Measurements from ENCODE around the gene POLD4. TPM values are rescaled to one million over a fixed set of nuclear protein-coding genes. Genes with fewer than 3 reads are reported as not detected.

The POLD4 gene
- total and polyA plus RNA-seq, 2 of the 13 experiments (the other 11 are each of a cell fraction or from before 2014, with no cell fraction given): 10.5 to 27.4 TPM

DNA sequence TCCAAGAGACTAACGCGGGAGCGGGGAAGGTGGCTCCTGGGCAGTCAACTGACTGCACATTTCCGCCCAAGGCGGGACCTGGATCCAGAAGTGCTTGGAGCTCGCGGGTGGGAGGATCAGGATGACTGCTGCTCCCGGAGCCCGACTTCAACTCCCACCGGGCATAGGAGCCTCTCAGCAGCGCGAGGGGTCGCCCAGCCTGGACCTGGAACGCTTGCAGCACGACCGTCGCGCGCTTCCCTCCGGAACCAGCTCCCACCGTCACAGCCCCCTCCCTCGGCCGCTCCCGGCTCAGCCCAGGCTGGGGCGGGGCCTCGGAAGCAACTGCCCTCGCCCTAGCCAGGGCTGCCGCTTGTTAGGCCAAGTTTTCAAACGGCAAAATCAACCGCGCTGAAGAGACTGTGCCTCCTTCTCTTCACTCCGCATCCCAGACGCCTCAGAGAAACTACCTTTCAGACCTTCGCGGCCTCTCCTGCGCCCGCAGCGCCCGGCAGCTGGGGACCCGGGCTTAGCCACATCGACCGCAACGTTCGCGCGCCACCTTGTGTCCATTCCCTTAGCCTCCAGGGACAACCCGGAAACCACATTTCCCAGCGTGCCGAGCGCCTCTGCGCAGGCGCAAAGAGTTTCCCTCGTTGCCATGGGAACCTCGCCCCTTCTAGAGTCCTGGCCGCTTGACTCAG lies 36.0 kb downstream of the POLD4 start (continued):
- TF ChIP-seq, protein P1, sequence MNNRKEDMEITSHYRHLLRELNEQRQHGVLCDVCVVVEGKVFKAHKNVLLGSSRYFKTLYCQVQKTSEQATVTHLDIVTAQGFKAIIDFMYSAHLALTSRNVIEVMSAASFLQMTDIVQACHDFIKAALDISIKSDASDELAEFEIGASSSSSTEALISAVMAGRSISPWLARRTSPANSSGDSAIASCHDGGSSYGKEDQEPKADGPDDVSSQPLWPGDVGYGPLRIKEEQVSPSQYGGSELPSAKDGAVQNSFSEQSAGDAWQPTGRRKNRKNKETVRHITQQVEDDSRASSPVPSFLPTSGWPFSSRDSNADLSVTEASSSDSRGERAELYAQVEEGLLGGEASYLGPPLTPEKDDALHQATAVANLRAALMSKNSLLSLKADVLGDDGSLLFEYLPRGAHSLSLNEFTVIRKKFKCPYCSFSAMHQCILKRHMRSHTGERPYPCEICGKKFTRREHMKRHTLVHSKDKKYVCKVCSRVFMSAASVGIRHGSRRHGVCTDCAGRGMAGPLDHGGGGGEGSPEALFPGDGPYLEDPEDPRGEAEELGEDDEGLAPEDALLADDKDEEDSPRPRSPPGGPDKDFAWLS (CRISPR knock-in tag; IDR thresholded peaks at IDR 0.05; ENCODE audit: borderline replicate concordance): no peak
- TF ChIP-seq GLI4 (CRISPR knock-in tag; IDR thresholded peaks at IDR 0.05; ENCODE audit: borderline replicate concordance) (0 out of 2 replicates have a peak, but pooled peaks have one; percentile 29), HDAC1 (CRISPR knock-in tag; IDR thresholded peaks at IDR 0.05) (peak; percentile 64; the same call in 1 of the 2 replicates), YY1 (IDR thresholded peaks at IDR 0.05; ENCODE audit: insufficient read depth, insufficient replicate concordance, low read depth, low read length) (peak; percentile 60), CHCHD3 (CRISPR knock-in tag; IDR thresholded peaks at IDR 0.05) (no peak), ZNF780A (CRISPR knock-in tag; IDR thresholded peaks at IDR 0.05) (no peak), HNRNPL (IDR thresholded peaks at IDR 0.05; ENCODE audit: low read depth, low read length) (0 out of 2 replicates have a peak, but pooled peaks have one; percentile 21), ZMYM4 (CRISPR knock-in tag; IDR thresholded peaks at IDR 0.05) (peak; percentile 60; the same call in 1 of the 2 replicates), ZNF7 (CRISPR knock-in tag; IDR thresholded peaks at IDR 0.05) (no peak), ZNF274 (CRISPR knock-in tag; IDR thresholded peaks at IDR 0.05) (no peak; the same call in 1 of the 2 replicates), MTF2 (CRISPR knock-in tag; IDR thresholded peaks at IDR 0.05; ENCODE audit: borderline replicate concordance) (no peak), ZNF777 (CRISPR knock-in tag; IDR thresholded peaks at IDR 0.05) (peak; percentile 84), ZNF776 (CRISPR knock-in tag; IDR thresholded peaks at IDR 0.05) (peak; percentile 79; the same call in 1 of the 2 replicates), NFIB (CRISPR knock-in tag; IDR thresholded peaks at IDR 0.05; ENCODE audit: borderline replicate concordance) (no peak), ZSCAN21 (CRISPR knock-in tag; IDR thresholded peaks at IDR 0.05; ENCODE audit: borderline replicate concordance) (0 out of 2 replicates have a peak, but pooled peaks have one; percentile 16), ZNF205 (CRISPR knock-in tag; IDR thresholded peaks at IDR 0.05) (no peak), HES4 (CRISPR knock-in tag; IDR thresholded peaks at IDR 0.05; ENCODE audit: borderline replicate concordance) (peak; percentile 17; the same call in 1 of the 2 replicates), NCOA2 (CRISPR knock-in tag; IDR thresholded peaks at IDR 0.05) (peak; percentile 45; the same call in 1 of the 2 replicates), ZNF329 (CRISPR knock-in tag; IDR thresholded peaks at IDR 0.05; ENCODE audit: low read depth) (peak; percentile 59; the same call in 1 of the 2 replicates), REL (CRISPR knock-in tag; conservative IDR thresholded peaks at IDR 0.05) (0 out of 2 replicates have a peak, but pooled peaks have one; percentile 75), CBFB (CRISPR knock-in tag; IDR thresholded peaks at IDR 0.05) (peak; percentile 87), DMAP1 (CRISPR knock-in tag; IDR thresholded peaks at IDR 0.05) (peak; percentile 56)
- TF ChIP-seq, protein P2, sequence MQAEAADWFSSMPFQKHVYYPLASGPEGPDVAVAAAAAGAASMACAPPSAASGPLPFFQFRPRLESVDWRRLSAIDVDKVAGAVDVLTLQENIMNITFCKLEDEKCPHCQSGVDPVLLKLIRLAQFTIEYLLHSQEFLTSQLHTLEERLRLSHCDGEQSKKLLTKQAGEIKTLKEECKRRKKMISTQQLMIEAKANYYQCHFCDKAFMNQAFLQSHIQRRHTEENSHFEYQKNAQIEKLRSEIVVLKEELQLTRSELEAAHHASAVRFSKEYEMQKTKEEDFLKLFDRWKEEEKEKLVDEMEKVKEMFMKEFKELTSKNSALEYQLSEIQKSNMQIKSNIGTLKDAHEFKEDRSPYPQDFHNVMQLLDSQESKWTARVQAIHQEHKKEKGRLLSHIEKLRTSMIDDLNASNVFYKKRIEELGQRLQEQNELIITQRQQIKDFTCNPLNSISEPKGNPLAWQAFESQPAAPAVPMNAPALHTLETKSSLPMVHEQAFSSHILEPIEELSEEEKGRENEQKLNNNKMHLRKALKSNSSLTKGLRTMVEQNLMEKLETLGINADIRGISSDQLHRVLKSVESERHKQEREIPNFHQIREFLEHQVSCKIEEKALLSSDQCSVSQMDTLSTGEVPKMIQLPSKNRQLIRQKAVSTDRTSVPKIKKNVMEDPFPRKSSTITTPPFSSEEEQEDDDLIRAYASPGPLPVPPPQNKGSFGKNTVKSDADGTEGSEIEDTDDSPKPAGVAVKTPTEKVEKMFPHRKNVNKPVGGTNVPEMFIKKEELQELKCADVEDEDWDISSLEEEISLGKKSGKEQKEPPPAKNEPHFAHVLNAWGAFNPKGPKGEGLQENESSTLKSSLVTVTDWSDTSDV (CRISPR knock-in tag; IDR thresholded peaks at IDR 0.05): 0 out of 2 replicates have a peak, but pooled peaks have one; percentile 27
- TF ChIP-seq, protein P3, sequence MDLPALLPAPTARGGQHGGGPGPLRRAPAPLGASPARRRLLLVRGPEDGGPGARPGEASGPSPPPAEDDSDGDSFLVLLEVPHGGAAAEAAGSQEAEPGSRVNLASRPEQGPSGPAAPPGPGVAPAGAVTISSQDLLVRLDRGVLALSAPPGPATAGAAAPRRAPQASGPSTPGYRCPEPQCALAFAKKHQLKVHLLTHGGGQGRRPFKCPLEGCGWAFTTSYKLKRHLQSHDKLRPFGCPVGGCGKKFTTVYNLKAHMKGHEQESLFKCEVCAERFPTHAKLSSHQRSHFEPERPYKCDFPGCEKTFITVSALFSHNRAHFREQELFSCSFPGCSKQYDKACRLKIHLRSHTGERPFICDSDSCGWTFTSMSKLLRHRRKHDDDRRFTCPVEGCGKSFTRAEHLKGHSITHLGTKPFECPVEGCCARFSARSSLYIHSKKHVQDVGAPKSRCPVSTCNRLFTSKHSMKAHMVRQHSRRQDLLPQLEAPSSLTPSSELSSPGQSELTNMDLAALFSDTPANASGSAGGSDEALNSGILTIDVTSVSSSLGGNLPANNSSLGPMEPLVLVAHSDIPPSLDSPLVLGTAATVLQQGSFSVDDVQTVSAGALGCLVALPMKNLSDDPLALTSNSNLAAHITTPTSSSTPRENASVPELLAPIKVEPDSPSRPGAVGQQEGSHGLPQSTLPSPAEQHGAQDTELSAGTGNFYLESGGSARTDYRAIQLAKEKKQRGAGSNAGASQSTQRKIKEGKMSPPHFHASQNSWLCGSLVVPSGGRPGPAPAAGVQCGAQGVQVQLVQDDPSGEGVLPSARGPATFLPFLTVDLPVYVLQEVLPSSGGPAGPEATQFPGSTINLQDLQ (CRISPR knock-in tag; IDR thresholded peaks at IDR 0.05): no peak
